Nephron progenitor cell (in vitro differentiated cells): ENCODE data around the gene ZNF622.

Experiments
- DNase-seq: peaks from one replicate; pipeline ENCODE4 v3.0.0; 2021
- H3K27ac Mint-ChIP-seq: 2 replicates; pipeline ENCODE4 v1.8.0; 2021; ENCODE audit warnings: mild to moderate bottlenecking, moderate library complexity, mixed read lengths
- H3K27me3 Mint-ChIP-seq: 2 replicates; pipeline ENCODE4 v1.8.0; 2021; ENCODE audit warnings: mild to moderate bottlenecking, low read depth, mixed read lengths; ENCODE audit not compliant: poor library complexity
- H3K36me3 Mint-ChIP-seq: 2 replicates; pipeline ENCODE4 v1.8.0; 2021; ENCODE audit warnings: low read depth, mixed read lengths
- H3K4me1 Mint-ChIP-seq: 2 replicates; pipeline ENCODE4 v1.8.0; 2021; ENCODE audit warnings: mixed read lengths
- H3K4me3 Mint-ChIP-seq: 2 replicates; pipeline ENCODE4 v1.8.0; 2021; ENCODE audit warnings: mild to moderate bottlenecking, moderate library complexity, mixed read lengths
- H3K9me3 Mint-ChIP-seq: 2 replicates; pipeline ENCODE4 v1.8.0; 2021; ENCODE audit warnings: mild to moderate bottlenecking, moderate library complexity, mixed read lengths
- TF ChIP-seq, protein P1 (sequence below): fragments of 200-600 bp; sonication (generic); IDR thresholded peaks from 2 replicates; pipeline ENCODE4 v1.5.0; 2021; ENCODE audit warnings: antibody characterized with exemption

The ZNF622 gene

DNA sequence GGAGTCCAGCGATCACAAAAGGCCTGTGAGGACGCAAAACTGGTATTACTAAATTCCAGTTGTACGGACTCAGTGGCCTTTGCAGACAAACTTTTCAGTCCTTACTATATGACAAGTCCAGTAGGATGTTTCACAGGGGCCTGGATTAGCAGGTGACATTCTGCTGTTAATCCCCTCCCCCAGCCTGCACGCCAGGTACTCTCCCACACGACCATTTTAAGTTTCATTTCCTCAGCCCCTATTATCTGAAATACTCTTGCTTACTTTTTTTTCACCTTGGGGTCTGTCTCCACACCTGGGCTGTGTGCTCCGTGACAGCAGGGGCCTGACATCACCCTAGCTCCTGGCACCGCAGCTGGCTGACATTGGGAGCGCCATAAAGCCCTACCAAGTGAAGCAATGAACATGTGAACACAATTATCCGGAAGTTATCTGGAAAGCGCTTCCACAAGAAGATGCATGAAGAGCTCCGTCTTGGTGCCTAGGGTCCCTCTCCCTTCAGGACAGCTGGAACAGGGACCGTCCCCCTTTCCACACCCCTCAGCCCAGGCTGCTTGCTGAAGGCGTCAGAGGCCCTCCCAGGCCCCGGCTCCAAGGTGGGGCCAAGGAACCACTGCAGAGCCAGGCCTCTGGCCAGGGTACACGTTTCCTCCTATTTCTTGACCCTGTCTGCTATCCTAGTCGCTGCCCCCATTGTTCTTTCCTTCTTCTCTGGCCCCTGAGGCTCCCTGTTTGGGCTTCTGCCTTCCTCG is 39.7 kb upstream of the ZNF622 start:
- Mint-ChIP-seq H3K27me3 (no peaks in the 10 kb centered on the region), H3K4me3 (no peak overlapping the region), H3K36me3 (no peaks in the 10 kb centered on the region), H3K27ac (no peak overlapping the region), H3K9me3 (no peaks in the 10 kb centered on the region), H3K4me1 (peaks cover 12% of the 10 kb centered on the region)
- TF ChIP-seq, protein P1, sequence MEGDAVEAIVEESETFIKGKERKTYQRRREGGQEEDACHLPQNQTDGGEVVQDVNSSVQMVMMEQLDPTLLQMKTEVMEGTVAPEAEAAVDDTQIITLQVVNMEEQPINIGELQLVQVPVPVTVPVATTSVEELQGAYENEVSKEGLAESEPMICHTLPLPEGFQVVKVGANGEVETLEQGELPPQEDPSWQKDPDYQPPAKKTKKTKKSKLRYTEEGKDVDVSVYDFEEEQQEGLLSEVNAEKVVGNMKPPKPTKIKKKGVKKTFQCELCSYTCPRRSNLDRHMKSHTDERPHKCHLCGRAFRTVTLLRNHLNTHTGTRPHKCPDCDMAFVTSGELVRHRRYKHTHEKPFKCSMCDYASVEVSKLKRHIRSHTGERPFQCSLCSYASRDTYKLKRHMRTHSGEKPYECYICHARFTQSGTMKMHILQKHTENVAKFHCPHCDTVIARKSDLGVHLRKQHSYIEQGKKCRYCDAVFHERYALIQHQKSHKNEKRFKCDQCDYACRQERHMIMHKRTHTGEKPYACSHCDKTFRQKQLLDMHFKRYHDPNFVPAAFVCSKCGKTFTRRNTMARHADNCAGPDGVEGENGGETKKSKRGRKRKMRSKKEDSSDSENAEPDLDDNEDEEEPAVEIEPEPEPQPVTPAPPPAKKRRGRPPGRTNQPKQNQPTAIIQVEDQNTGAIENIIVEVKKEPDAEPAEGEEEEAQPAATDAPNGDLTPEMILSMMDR, result no peak
- DNase-seq, result no peak

- Mint-ChIP-seq H3K27me3 (no peaks in the 10 kb centered on the region), H3K4me3 (no peak overlapping the region), H3K9me3 (no peaks in the 10 kb centered on the region), H3K4me1 (peaks cover 12% of the 10 kb centered on the region), H3K36me3 (no peaks in the 10 kb centered on the region), H3K27ac (peak overlapping the region; percentile 58)
- no peak for DNase-seq
- TF ChIP-seq, protein P1, result no peak
Observed at GRCh38 chr5:16504571-16504970, 39.0 kb upstream of the ZNF622 start.

- H3K27me3 Mint-ChIP-seq, result no peaks in the 10 kb centered on the region
- no peak for DNase-seq
- H3K9me3 Mint-ChIP-seq, result peaks cover 2% of the 10 kb centered on the region
- H3K4me3 Mint-ChIP-seq, result no peak overlapping the region
- no peak overlapping the region for H3K27ac Mint-ChIP-seq
- no peaks in the 10 kb centered on the region for H3K36me3 Mint-ChIP-seq
- no peaks in the 10 kb centered on the region for H3K4me1 Mint-ChIP-seq
- TF ChIP-seq, protein P1, result no peak
Observed at GRCh38 chr5:16502866-16503265, 37.3 kb upstream of the ZNF622 start.

DNA sequence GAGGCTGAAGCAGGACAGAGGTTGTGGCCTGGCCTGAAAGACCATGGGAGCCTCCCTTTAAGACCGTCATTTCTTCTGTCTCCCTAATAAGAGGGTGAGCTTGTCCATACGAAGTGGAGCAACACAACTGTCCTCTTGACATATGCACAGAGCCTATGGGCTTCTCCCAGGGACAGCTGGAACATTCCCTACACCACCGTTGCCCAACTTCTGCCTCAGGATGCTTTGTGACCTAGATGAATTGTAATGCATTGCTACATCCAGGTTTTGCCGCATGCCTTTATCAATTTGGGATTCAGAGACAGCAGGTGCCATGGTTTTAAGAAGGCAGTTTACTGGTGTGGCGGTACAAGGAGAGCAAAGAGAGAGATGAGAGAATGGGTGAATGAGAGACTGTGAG is 34.4 kb upstream of the ZNF622 start:
- Mint-ChIP-seq H3K27ac (no peak overlapping the region), H3K9me3 (peaks cover 20% of the 10 kb centered on the region), H3K36me3 (peaks cover under 1% of the 10 kb centered on the region), H3K4me1 (no peaks in the 10 kb centered on the region), H3K27me3 (no peaks in the 10 kb centered on the region), H3K4me3 (no peak overlapping the region)
- no peak for DNase-seq
- TF ChIP-seq, protein P1, result no peak

DNA sequence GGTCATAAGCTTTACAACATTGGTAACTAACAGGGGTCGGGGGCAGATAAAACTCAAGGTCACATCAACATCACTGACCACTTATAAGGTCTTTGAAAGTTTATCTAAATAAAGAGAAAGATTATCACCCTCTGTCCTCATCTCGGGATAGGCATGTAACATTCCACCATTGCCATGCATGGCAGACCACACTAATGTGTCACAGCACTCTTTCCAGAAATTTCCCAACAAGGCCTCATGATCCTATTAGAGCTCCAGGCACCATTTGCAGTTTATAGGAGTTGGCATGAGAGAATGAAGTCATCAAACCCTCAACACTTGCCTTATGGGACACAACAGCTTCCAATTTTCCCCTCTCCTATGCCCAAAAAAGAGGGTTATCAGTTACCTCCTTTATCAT is 31.9 kb upstream of the ZNF622 start:
- Mint-ChIP-seq H3K4me3 (no peak overlapping the region), H3K9me3 (peaks cover 31% of the 10 kb centered on the region), H3K27ac (no peak overlapping the region), H3K27me3 (peaks cover 3% of the 10 kb centered on the region), H3K4me1 (no peaks in the 10 kb centered on the region), H3K36me3 (peaks cover 10% of the 10 kb centered on the region)
- no peak for DNase-seq
- TF ChIP-seq, protein P1, result no peak

GRCh38 chr5:16493261-16493660 is 27.7 kb upstream of the ZNF622 start:
- Mint-ChIP-seq H3K9me3 (peaks cover 31% of the 10 kb centered on the region), H3K36me3 (peaks cover 10% of the 10 kb centered on the region), H3K27ac (no peak overlapping the region), H3K4me1 (no peaks in the 10 kb centered on the region), H3K4me3 (no peak overlapping the region), H3K27me3 (peaks cover 3% of the 10 kb centered on the region)
- TF ChIP-seq, protein P1, result no peak
- DNase-seq, result no peak
